Mesenteric fat pad (tissue), 1 donor: ENCODE measurements around the gene SDCBP2. TPM values are rescaled to one million over a fixed set of nuclear protein-coding genes. Genes with fewer than 3 reads are reported as not detected.

Experiments
- DNase-seq: peaks from one replicate; pipeline ENCODE4 v3.0.0-alpha.2; 2020; ENCODE audit warnings: low spot score
- total RNA-seq: library from RNA; stranded (reverse); fragmentation: NEBNext Ultra II Directional; extraction: Animal tissue kit (Norgen Biotek cat#: 25700); gene quantifications from one replicate; pipeline ENCODE4 v1.2.1, GENCODE V29; 2021
- donor health status: DM: yes; HTN: yes; CAD: no.

SDCBP2 gene
- total RNA-seq, 1 donor from 2014 or later: 7.2 TPM

- DNase-seq: no peak
Observed at GRCh38 chr20:1315804-1316203, 13.1 kb downstream of the SDCBP2 start.

GRCh38 chr20:1313236-1313964, 15.5 kb downstream of the SDCBP2 start:
- DNase-seq: no peak

GRCh38 chr20:1312904-1313235, 16.1 kb downstream of the SDCBP2 start:
- no peak for DNase-seq

DNA sequence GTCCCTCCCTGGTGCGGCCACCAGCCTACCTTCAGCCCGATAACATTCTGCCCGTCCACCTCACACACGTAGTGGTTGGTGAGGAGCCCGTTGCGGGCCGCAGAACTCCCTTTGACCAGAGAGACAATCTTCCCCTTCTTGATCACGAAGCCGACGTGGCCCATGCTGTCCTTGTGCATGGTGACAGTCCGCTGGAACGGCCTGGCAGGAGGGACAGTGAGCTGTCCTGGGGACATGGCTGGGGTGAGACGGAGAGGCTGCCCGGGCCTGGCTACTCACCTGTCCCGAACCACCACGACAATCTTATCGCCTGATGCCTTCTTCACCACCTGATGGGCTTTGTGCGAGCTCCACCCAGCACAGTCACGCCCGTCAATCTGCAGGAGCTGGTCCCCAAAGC, 16.6 kb downstream of the SDCBP2 start:
- DNase-seq: no peak

GRCh38 chr20:1310506-1311190, 18.3 kb downstream of the SDCBP2 start:
- no peak for DNase-seq

GRCh38 chr20:1310071-1310470, 18.9 kb downstream of the SDCBP2 start:
- DNase-seq: no peak

- no peak for DNase-seq
Observed at GRCh38 chr20:1309439-1309847, 19.5 kb downstream of the SDCBP2 start.

DNA sequence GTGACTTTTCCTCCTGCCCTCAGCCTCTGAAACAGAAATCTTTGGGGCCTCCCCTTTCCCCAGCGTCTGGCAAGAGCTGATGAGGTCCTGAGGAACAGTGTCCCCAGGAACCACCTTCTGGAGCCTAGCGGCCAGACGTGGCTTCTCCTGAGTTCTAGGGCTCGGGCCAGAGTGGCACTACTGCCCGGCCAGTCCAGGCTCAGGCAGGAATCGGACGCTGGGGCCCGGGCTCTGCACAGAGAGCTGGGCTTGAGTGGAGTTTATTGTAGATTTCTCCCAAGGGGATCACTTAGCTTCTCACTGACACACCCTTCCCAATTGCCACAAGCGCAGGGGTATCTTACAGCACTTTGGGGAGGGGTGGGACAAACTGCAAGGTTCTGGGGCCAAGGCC, 20.2 kb downstream of the SDCBP2 start:
- no peak for DNase-seq

- no peak for DNase-seq
Observed at GRCh38 chr20:1308067-1308701, 20.8 kb downstream of the SDCBP2 start.

GRCh38 chr20:1307571-1307971, 21.4 kb downstream of the SDCBP2 start:
- DNase-seq: no peak

GRCh38 chr20:1307171-1307570, 21.8 kb downstream of the SDCBP2 start:
- DNase-seq: no peak

- DNase-seq: no peak
Observed at GRCh38 chr20:1306316-1307135, 22.4 kb downstream of the SDCBP2 start.

DNA sequence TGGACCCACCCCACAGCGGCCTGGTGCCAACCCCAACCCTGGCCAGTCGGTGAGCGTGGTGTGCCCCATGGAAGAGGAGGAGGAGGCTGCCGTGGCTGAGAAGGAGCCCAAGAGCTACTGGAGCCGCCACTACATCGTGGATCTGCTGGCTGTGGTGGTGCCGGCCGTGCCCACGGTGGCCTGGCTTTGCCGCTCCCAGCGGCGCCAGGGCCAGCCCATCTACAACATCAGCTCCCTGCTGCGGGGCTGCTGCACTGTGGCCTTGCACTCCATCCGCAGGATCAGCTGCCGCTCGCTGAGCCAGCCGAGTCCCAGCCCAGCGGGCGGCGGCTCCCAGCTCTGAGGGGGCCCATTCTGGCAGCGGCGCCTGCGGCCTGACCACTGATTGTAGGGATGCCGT, 23.2 kb downstream of the SDCBP2 start:
- DNase-seq: no peak

DNA sequence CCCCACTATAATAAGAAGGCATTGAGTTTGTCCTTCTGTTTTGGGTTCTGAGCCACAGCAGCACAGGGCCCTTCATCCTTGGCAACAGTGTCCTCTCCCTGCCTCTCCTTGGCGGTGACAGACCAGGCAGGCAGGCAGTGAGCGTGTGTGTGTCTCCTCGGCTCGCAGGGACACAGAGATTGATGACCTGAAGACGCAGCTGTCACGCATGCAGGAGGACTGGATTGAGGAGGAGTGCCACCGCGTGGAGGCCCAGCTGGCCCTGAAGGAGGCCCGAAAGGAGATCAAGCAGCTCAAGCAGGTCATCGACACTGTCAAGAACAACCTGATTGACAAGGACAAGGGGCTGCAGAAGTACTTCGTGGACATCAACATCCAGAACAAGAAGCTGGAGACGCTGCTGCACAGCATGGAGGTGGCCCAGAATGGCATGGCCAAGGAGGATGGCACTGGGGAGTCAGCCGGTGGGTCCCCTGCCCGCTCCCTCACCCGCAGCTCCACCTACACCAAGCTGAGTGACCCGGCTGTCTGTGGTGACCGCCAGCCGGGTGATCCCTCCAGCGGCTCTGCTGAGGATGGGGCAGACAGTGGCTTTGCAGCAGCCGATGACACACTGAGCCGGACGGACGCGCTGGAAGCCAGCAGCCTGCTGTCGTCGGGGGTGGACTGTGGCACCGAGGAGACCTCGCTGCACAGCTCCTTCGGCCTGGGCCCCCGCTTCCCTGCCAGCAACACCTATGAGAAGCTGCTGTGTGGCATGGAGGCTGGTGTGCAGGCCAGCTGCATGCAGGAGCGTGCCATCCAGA, 24.0 kb downstream of the SDCBP2 start:
- no peak for DNase-seq

- no peak for DNase-seq
Observed at GRCh38 chr20:1302685-1303541, 26.0 kb downstream of the SDCBP2 start.

GRCh38 chr20:1301031-1301529, 27.9 kb downstream of the SDCBP2 start:
- DNase-seq: no peak

- no peak for DNase-seq
Observed at GRCh38 chr20:1300083-1300840, 28.7 kb downstream of the SDCBP2 start.

DNA sequence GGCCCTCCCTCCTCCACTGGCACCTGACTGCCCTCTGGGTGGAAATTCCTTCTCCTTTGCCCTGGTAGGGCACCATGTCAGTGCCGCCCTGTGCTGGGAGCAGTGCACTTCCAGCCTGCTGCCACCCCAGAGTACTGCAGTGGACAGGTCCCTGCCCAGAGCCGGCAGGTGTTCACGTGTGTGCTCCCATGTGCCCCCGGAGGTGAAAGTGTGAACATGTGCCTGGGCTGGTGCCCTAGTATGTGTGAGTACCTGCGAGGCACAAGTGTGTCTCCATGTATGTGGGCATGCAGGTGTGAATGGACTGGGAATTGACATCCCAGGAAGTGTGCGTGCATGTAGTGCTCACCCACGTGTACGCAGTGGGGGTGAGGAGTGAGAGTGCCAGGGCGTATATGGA, 29.4 kb downstream of the SDCBP2 start:
- DNase-seq: no peak
